T-helper 1 cell (primary cell): ENCODE data around the gene GDF11.

Experiments
- DNase-seq, 5 donors: peaks; one replicate each; pipeline ENCODE4 v3.0.0-alpha.2; 2012 to 2020

GDF11 gene

DNA sequence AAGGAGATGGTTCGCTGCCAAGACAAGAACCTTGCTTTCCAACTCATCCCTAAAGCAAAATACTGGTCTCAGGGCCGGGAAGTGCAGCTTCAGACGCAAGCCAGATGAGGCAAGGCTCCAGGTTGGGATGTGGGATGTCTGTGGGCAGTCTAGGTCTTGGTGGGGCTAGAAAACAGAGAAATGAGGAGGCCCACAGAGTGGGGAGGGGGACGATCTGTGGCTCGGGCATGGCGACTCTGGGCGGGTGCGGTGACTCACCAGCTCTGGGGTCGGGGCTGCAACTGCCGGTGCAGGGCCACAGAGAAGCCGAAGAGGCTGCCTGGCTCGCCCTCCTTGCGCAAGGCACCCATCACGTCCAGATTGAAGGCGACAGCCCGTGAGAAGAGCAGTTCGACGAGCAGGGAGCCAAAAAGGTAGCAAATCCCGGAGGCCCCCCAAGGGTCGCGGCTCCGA lies 35.7 kb upstream of the GDF11 start:
- DNase-seq = no peak

DNA sequence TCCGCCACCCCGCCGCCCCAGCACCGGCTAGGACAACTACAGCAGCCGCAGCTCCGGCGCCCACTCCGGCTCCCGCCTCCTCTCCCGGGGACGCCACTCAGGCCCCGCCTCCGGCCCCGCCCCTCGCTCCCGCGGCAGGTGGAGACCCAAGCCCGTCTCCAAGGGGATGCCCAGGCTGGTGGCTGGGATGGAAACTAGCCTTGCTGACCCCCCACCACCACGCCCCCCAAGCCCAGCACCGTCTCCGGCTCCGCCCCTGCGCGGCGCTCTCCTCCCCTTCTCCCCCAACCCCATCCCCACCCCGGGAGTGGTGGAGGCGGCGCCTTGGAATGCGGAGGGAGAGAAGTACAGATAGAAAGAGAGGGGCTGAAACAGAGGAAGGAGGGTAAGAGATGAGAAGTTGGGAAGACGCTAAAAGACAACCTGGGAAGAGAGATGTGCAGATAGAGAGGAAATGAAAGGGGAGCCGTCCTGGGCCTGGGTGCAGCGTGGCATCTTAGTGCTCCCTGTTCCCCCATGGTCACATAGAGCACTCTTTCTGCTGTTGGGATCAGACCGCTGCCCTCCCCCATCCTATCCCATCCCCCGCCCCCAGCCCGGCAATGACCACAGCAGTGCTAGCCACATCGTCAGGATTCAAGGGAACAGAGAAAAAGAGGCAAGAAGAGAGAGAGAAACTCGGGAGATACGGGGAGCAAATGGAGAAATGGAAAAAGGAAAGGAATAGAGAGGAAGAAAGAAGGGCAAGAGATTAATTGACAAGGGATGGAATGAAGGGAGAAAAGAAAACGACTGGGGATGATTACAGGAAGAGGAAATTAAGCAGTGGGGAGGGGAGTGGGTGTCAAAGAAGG lies 34.9 kb upstream of the GDF11 start, which contains the start of gene ITGA7:
ITGA7 (minus strand) TSS at position 64 of the 854 bp plus-strand sequence. CDS start 222 bp downstream, outside the sequence.
- DNase-seq = peak; percentile 33 to 59 (median 53)

DNA sequence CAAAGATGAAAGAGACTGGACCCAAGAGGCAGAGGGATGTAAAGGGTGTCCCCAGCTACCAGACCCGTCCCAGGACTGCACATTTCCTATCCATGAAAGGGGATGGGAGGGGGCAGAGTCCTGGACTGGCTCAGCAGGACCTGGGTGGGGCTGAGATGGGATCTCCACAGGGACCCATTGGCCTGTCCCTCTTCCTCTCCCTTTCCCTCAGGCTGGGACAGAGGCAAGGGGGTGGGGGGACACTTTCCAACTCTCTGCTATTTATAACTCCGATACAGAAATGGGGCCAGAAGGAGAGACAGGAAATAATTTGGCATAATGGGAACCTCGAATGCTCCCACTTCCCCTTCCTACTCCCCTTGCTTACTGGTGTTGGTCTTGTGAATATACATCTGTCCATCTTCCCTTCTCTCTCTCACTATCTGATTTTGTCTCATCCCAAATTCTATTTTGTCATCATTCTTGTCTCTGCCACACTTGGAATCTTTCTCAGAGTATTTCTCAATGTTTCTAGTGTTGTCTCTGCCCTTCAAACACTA lies 34.2 kb upstream of the GDF11 start:
- no peak for DNase-seq

DNA sequence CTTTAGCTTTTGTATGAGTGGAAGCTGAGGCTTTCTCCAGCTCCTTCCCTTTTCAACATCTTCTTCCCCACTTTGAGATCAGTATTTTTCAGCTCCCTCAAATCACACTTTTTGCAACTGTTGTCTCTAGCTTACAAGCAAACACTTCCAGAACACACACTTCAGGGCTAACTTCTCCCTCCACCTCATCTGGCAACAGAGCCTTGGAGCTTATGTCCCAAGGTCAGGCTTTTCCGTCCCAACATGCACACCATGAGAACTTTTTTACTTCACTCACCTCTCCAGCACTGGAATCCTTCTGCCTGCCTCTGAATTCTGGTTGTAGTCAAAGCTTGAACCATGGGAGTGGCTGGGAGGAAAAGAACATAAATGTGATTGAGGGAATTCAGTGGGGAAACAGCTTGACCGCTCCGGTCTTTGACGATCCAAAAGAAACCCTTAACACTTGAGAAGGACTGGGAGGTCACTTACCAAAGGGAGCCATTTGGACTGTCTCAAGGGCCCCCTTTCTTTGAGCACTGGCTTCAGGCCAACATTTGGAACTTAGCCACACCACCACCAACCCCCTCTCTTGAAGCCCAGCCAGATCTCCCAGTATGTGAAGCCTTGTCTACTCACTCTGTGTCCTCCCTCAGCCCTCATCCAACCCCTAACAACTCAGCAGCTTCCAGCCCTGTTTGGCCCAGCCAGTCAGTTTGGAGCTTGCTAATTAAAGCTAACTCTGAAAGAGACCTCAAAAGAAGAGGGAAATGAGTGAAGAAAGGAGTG lies 31.0 kb upstream of the GDF11 start:
- no peak for DNase-seq

DNA sequence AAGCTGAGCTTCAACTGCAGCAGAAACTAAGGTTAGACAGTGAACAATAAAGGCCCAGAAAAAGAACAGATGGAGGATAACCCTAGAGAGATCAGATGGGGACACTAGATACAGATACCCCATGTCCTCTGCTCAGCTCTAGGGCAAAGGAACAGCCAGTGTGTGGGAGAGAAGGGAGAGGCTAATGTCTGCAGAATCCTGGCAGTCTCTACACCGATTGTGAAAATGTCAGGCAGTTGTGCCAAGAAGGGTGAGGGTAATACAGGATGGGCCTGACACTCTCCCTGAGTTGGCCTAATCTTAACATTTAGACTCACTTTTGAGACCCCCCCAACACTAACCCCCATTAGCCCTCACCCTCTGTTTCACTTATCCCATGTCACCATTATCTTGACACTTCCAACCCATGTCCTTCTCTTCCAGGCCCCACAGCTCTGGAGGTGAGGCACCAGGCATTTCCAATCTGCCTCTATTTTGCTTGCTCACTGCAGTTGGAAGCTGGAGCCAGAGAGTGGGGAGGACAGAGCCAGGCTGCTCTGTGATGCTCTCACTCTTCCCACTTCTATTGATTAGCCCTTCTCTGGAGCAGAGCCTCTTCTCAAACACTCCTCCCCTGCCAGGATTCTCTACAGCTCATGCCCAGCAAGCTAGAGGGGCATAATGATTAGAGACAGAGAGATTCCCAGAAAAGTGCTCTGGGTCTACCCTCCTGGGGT lies 30.1 kb upstream of the GDF11 start:
- DNase-seq = no peak

DNA sequence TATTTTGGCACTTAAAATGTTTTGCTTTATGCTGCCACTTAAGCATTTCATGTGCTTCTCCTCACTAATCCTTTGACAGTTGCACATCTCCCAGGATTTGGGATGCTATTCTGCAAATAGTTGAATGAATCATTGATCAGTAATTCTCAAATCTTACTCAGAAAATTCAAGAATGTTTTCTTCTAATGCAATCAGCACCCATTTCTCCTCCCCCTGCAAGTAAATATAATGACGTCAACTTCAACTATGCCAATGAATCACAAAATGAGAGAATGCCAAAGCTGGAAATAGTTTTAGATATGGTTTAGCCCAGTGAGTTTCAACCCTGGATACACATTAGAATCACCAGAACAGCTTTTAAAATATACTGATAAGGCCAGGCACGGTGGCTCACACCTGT lies 29.2 kb upstream of the GDF11 start:
- DNase-seq = no peak

DNA sequence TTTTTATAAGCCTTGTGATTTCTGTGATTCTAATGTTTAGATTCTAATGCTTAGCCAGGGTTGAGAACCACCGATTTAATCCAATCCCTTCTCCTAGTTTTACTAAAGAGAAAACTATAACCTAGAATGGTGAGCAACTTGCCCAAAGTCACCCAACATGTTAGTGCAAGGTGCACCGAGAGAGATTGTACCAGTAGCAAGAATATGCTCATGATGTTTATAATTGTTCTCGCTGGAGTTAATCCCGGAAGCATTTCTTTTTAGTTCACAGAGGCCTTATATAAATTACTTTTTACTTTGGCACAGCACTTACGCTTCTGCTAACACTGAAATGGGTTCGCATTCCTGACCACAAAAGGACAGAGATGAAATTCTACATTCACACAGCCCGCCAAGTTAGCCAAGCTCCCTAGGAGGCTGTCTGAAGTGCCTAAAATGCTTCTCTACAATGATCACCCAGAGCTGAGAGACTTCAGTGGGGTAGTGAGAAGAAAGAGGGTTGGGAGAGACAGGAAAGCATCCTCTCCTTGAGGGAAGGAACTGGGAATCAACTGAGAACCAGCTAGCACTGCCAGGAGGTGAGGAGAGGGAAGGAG lies 27.7 kb upstream of the GDF11 start:
- DNase-seq = no peak

DNA sequence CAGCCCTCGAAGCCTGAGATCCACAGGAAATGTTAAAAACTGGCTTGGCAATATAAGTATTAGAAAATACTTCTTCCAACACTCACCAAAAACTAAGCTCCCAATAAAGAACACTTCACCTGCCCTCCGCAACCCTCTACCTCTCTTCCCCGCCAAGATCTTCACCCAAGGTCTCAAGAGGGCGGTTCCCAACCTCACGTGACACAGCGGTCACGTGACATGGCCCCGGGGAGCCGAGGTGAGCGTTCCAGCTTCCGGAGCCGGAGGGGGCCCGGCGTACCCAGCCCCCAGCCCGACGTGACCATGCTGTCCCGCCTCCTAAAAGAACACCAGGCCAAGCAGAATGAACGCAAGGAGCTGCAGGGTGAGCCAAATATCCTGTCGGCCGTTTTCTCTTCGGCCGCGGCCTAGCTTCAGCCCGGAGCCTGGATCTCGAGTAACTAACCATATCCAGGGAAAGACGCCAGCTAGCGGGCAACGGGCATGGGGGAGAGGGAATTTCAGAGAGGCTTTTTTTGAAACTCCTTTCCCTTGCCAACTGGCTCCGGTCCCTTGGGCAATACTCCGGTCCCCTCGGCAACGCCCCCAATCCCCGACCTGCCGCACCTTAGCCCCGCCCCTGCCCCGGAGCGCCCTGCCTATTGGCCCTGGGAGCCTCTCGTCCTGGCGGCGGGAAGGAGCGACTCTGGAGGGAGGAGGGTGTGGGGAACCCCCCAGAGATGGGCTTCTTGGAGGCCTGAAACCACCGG lies 26.9 kb upstream of the GDF11 start, which contains the start of gene BLOC1S1:
BLOC1S1 (plus strand) TSS at position 214 of the 749 bp plus-strand sequence; CDS start at position 220, 6 bp downstream.
- DNase-seq = peak; percentile 90 to 97 (median 91)

DNA sequence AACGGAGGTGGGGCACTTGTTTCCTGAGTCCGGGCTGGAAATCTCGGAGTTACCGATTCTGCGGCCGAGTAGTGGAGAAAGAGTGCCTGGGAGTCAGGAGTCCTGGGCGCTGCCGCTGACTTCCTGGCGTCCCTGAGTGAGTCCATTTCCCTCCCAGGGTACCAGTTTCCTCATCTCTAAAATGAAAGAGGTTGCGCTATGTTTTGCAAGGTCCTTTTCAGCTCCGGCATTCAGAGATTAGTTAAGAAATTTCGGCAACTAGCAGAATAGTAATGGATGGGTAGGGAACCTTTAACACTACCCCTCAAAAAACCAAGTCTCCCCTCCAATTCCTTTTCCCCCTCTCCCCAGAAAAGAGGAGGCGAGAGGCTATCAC lies 26.4 kb upstream of the GDF11 start:
- no peak for DNase-seq

DNA sequence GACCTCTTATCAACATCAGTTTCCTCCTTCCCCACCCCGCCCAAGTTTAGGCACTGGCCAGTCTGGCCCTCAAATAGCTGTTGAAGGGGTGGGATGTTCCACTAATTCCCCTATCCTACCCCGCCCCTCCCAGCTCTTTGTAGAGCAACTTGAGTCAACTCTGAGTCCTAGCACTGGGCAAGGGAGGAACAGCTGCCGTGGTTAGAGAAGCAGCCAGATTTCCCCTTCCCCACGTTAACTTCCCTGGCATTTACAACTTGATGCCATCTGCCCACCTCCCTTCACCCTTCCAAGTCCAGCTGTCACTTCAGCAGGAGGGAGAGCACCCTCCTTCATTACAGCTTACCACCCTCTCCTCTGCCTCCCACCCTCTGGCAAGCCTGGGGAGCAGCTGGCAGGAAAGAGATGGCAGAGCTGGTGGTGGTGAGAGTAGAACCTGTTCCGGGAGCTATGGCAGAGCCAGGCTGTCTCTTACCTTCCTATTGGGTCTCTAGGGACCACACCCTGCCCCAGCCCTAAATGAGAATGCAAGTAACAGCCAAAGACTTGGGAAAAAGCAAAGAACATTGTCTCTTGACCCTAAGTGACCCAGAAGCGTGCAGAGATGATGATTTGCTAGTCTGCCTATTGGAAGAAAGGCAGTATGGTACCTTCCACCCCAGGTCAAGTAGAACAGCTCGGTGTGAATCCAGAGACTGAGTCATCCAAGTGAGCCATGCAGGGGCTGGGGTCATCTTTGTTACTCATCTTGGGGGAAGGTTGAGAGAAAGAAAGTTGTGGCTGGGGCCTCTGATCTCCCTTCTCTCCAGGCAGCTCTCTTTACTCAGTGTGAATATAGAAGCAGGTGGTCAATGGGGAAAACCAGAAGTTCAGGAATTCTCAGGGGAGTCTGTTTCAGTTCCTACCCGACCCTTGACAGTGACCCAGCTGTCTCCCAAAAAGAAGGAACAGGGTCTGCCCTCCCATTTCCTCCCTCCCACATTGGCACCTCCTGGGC lies 25.6 kb upstream of the GDF11 start:
- DNase-seq = no peak

DNA sequence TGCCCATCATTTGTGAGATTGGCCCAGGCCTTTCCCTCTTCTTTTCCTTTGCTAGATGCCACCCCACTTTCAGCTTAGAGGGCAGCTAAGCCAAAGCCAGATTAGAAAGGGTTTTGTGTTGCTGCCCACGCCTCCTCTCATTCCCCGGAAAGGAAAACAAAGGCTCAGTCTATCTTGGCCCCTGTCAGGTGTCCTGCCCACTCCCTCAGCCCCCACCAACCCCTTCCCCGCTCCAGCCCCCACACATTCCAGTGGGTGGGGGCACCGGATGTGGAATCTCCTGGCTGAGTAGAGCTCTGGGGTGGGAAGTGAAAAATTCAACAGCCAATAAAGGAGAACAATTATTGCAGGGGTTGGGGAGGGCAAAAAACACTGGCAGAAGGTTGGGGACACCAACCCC lies 24.9 kb upstream of the GDF11 start:
- no peak for DNase-seq

DNA sequence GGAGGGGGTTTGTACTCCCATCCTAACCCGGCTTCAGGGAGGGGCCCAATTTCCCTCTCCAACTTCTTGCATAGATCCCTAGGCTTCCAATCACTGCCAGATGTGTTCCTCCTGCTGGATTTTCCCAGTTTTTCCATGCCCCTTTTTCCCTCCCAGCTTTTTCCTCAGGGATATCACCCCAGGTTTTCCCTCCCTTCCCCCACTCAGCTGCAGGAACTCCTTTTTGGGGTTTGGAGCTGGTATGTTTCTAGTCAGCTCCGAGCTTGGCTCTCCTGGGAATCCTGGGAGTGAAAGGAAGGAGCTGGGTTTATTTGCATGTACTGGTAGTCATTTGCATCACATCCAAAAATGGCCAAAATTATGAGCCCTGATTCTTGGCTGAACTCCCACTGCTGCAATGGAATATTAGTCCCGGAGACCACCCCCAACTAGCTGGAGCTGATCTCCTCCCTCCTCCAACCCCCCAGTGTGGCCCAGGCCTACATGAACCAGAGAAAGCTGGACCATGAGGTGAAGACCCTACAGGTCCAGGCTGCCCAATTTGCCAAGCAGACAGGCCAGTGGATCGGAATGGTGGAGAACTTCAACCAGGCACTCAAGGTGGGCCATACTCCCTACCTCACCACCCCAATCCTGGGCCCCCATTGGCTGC lies 24.2 kb upstream of the GDF11 start:
- DNase-seq = no peak

DNA sequence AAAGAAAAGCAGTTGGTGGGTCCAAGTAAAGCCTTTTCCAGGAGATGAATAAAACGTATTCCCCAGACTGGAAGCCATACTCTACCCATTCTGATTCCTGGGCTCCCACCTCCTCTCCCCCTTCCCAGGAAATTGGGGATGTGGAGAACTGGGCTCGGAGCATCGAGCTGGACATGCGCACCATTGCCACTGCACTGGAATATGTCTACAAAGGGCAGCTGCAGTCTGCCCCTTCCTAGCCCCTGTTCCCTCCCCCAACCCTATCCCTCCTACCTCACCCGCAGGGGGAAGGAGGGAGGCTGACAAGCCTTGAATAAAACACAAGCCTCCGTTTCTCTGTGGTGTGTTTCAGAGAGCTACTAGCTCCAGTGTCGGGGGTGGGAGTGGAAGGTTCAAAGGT lies 23.6 kb upstream of the GDF11 start:
- DNase-seq = no peak

DNA sequence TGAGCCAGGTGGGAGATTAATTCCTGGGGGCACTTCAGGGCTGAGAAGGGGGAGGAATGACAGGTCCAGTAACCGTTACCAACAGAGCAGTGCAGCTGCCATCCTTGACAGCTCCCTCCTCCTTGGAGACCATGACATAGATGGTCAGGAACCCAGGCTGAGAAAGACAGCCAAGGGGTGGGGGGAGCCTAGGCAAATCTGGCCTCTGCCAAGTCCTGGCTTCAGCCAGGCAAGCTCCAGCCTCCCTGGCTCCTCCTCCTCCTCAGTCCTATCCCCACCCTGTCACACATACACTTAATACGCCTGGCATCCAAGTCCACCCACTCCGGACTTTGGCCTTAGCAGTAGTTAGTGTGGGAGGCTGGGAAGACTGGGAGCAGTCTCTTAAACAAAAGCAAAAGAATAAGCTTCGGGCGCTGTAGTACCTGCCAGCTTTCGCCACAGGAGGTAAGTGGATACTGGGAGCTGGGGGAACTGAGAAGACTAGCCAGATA lies 22.8 kb upstream of the GDF11 start, which contains the start of gene RDH5:
RDH5 (plus strand) TSS at position 323 of the 494 bp plus-strand sequence. CDS start 792 bp downstream, outside the sequence.
- DNase-seq = no peak

DNA sequence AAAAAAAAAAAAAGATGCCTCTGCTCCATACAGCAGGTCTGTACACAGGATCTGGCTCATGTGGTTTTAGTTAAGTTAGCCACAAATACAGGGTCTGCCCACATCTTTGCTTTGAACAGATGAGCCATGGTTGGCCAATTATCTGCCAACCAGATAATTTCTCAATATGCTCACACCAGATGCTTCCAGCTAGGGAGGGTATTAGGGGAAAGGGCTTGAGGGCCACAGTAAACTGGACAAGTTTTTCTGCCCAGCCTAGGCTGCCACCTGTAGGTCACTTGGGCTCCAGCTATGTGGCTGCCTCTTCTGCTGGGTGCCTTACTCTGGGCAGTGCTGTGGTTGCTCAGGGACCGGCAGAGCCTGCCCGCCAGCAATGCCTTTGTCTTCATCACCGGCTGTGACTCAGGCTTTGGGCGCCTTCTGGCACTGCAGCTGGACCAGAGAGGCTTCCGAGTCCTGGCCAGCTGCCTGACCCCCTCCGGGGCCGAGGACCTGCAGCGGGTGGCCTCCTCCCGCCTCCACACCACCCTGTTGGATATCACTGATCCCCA lies 22.0 kb upstream of the GDF11 start:
- no peak for DNase-seq

DNA sequence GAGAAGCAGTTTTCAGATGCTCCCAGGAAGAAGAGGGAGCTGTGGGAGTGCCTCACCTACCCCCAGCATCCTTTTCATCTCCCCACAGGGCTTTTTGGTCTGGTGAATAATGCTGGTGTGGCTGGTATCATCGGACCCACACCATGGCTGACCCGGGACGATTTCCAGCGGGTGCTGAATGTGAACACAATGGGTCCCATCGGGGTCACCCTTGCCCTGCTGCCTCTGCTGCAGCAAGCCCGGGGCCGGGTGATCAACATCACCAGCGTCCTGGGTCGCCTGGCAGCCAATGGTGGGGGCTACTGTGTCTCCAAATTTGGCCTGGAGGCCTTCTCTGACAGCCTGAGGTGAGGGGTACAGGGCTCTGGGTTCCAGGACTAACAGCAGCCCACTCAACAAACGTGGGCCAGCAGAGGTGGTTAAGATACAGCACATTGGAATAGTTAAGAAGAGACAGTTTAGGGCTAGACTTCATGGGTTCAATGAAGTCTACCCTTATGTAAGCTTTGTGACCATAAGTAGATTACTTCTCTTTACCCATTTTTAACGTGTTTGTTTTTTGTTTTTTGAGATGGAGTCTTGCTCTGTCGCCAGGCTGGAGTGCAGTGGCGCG lies 21.2 kb upstream of the GDF11 start:
- no peak for DNase-seq

DNA sequence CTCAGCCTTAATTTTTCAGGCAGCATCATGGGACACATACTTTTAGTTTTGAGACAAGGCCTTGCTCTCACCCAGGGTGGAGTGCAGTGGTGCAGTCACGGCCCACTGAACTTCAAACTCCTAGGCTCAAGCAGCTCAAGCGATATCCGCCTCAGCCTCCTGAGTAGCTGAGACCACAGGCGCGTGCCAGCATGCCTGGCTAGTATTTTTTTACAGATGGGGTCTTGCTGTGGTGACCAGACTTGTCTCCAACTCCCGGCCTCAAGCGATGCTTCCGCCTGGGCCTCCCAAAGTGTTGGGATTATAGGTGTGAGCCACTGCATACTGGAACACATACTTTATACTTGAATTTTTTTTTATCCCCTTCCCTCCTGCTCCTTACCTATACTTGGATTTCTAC lies 20.0 kb upstream of the GDF11 start:
- no peak for DNase-seq

DNA sequence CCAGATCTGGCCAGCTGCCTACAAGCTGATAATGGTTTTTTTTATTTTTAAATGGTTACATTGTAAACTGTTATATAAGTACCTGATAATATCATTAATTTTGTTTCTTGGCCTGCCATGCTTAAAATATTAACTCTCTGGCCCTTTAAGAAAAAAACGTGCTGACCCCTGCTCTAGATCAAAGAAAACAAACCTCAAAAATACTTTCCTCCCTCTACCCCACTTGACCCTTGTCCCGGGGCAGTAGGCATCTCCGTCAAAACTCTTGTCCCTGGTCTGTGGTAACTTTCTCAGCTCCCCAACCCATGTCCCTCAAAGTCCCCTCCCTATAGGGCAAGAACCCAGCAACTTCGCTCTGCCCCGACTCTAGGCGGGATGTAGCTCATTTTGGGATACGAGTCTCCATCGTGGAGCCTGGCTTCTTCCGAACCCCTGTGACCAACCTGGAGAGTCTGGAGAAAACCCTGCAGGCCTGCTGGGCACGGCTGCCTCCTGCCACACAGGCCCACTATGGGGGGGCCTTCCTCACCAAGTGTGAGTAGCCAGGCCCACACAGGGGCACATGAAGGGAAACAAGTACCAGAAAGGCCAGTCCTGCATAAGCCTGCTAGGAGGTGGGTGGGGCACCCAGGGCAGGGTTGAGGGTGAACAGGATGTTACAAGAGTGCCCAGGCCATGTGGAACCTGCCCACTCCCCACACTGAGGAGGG lies 19.3 kb upstream of the GDF11 start:
- DNase-seq = no peak
